GM10248 (cell line): ENCODE measurements around the gene KCNJ3.

Experiments
- CTCF ChIA-PET: fragments of 300-600 bp; sonication (Branson Sonifier 250); formaldehyde crosslinking; extraction: SDS; loops from one replicate; lab custom pipeline; 2021; ENCODE audit warnings: antibody characterized with exemption; lab: Yijun Ruan, JAX
- POLR2A ChIA-PET: fragments of 350-650 bp; sonication (Branson Sonifier 250); formaldehyde crosslinking; extraction: SDS; loops from one replicate; lab custom pipeline; 2020; ENCODE audit warnings: antibody characterized with exemption; lab: Yijun Ruan, JAX
- DNase-seq: peaks from one replicate; pipeline ENCODE4 v3.0.0; 2012; ENCODE audit errors: extremely low spot score
- CTCF ChIP-seq: IDR thresholded peaks from 2 replicates; pipeline ENCODE4 v1.5.1; 2012; ENCODE audit warnings: mild to moderate bottlenecking, low read depth; ENCODE audit errors: extremely low read depth, missing control alignments, control extremely low read depth

KCNJ3 gene

GRCh38 chr2:154693741-154694340, 4.7 kb upstream of the KCNJ3 start:
- DNase-seq: no peak
- ChIA-PET CTCF (no interaction called here), POLR2A (no interaction called here)
- no peak for TF ChIP-seq CTCF

GRCh38 chr2:154694881-154695280, 3.6 kb upstream of the KCNJ3 start:
- TF ChIP-seq CTCF: no peak
- no peak for DNase-seq
- CTCF ChIA-PET: interaction anchor here (1.4 to 1.8 kb wide), 2 partner anchors 10 to 56 kb away, joined by 3 to 9 read pairs; no protein-coding TSS in a partner anchor
- POLR2A ChIA-PET: no interaction called here

- DNase-seq: no peak
- no peak for TF ChIP-seq CTCF
- ChIA-PET CTCF (interaction anchor here (0.7 to 1.8 kb wide), 3 partner anchors 12 to 17 kb away, joined by 3 to 9 read pairs (median 3); no protein-coding TSS in a partner anchor), POLR2A (no interaction called here)
These were observed 2.1 kb upstream of the KCNJ3 start for GRCh38 chr2:154696369-154696768.

- DNase-seq: no peak
- TF ChIP-seq CTCF: no peak
- ChIA-PET POLR2A (no interaction called here), CTCF (interaction anchor here (1.0 to 1.8 kb wide), 2 partner anchors 12 to 14 kb away, joined by 3 to 9 read pairs; no protein-coding TSS in a partner anchor)
These were observed 1.6 kb upstream of the KCNJ3 start for GRCh38 chr2:154696810-154697417.

- ChIA-PET CTCF (no interaction called here), POLR2A (no interaction called here)
- DNase-seq: no peak
These were observed 860 bp upstream of the KCNJ3 start for GRCh38 chr2:154697418-154698252.

More at GRCh38 chr2:154697418-154698252, 860 bp upstream of the KCNJ3 start:
- TF ChIP-seq CTCF: no peak
